Gastroesophageal sphincter (tissue), 4 donors: ENCODE measurements around the gene EFHD1. TPM values are rescaled to one million over a fixed set of nuclear protein-coding genes. Genes with fewer than 3 reads are reported as not detected.

ENCODE experiments used
- ATAC-seq: fragments of 150-250 bp; one replicate; pipeline ENCODE4 v1.9.1; 2016; ENCODE audit warnings: mild to moderate bottlenecking, moderate library complexity
- H3K27ac ChIP-seq, 4 donors: fragments of 200-600 bp; sonication (generic) in 3 of 4; 1 replicate in 3 of 4; 2 replicates in 1 of 4; pipeline ENCODE4 v1.5.1; 2016 to 2019
- H3K27me3 ChIP-seq: fragments of 200-600 bp; sonication (generic); one replicate; pipeline ENCODE4 v1.5.1; 2019
- H3K36me3 ChIP-seq, 2 donors: fragments of 200-600 bp; sonication (generic); one replicate each; pipeline ENCODE4 v1.5.1; 2019; ENCODE audit warnings: control low read depth in 1 of 2
- H3K4me1 ChIP-seq, 3 donors: fragments of 200-600 bp; sonication (generic); 1 replicate in 2 of 3; 2 replicates in 1 of 3; pipeline ENCODE4 v1.5.1; 2016 to 2019; ENCODE audit warnings: control low read depth in 2 of 3
- H3K4me3 ChIP-seq, 2 donors: fragments of 200-600 bp; sonication (generic); one replicate each; pipeline ENCODE4 v1.5.1; 2019; ENCODE audit warnings: mild to moderate bottlenecking in 1 of 2, moderate library complexity in 1 of 2
- H3K9me3 ChIP-seq, 3 donors: fragments of 200-600 bp; sonication (generic); one replicate each; pipeline ENCODE4 v1.5.1; 2017 to 2019; ENCODE audit warnings: control low read depth in 2 of 3
- CTCF ChIP-seq, 4 experiments: fragments of 200-600 bp in 2 of 4; fragments of 450-650 bp in 2 of 4; sonication (generic) in 1 of 4; IDR thresholded peaks; one replicate each; pipeline ENCODE4 v1.5.1; 2017 to 2019; ENCODE audit warnings: antibody characterized with exemption in 4 of 4, mild to moderate bottlenecking in 2 of 4, moderate library complexity in 2 of 4
- EP300 ChIP-seq: sonication (generic); formaldehyde crosslinking; IDR thresholded peaks from one replicate; pipeline ENCODE4 v1.6.1; 2017; ENCODE audit warnings: antibody characterized with exemption, mild to moderate bottlenecking
- POLR2A ChIP-seq, 2 donors: fragments of 450-650 bp; IDR thresholded peaks; one replicate each; pipeline ENCODE4 v1.6.1; 2017; ENCODE audit warnings: antibody characterized with exemption in 2 of 2, mild to moderate bottlenecking in 2 of 2, moderate library complexity in 1 of 2
- POLR2AphosphoS5 ChIP-seq: sonication (generic); formaldehyde crosslinking; IDR thresholded peaks from one replicate; pipeline ENCODE4 v1.6.1; 2017; ENCODE audit warnings: antibody characterized with exemption
- WGBS, 2 donors: methylation state at CpG; one replicate each; pipeline ENCODE4 v1.1.5; 2018; ENCODE audit warnings: low coverage in 1 of 2; 5-methylcytosine and 5-hydroxymethylcytosine counted together
- total RNA-seq, 4 donors: library from RNA; depleted of rRNA; stranded (reverse); fragments of >200 nt; gene quantifications; one replicate each; pipeline ENCODE4 v1.1.0, GENCODE V29; 2016

Gene EFHD1
- total RNA-seq, 4 donors from 2014 or later = 9.3 to 23.3 (median 17.5) TPM

- no peak for TF ChIP-seq POLR2A (IDR thresholded peaks at IDR 0.05)
- TF ChIP-seq CTCF (IDR thresholded peaks at IDR 0.05) = no peak
- TF ChIP-seq POLR2AphosphoS5 = no peak
- TF ChIP-seq EP300 = no peak
- Histone ChIP-seq H3K4me1 (no peaks in the 10 kb centered on the region), H3K4me3 (no peak overlapping the region), H3K27me3 (no peaks in the 10 kb centered on the region), H3K27ac (no peak overlapping the region), H3K9me3 (no peaks in the 10 kb centered on the region), H3K36me3 (no peaks in the 10 kb centered on the region)
- no peak for ATAC-seq
- WGBS, 2 donors = 54 to 66% methylated on average over 4 to 7 of the region's 7 CpGs
These were observed 24.9 kb downstream of the EFHD1 start for GRCh38 chr2:232658217-232658785.

- no peak for ATAC-seq
- no peaks in the 10 kb centered on the region for H3K9me3 ChIP-seq
- no peak overlapping the region for H3K27ac ChIP-seq
- TF ChIP-seq POLR2A (IDR thresholded peaks at IDR 0.05) (no peak), CTCF (IDR thresholded peaks at IDR 0.05) (no peak), EP300 (no peak), POLR2AphosphoS5 (no peak)
- no peaks in the 10 kb centered on the region for H3K36me3 ChIP-seq
- H3K4me1 ChIP-seq = no peaks in the 10 kb centered on the region
- WGBS, 2 donors = 75% methylated on average over 1 to 2 of the region's 2 CpGs
- no peak overlapping the region for H3K4me3 ChIP-seq
- no peaks in the 10 kb centered on the region for H3K27me3 ChIP-seq
These were observed 26.0 kb downstream of the EFHD1 start for GRCh38 chr2:232659359-232659758.

GRCh38 chr2:232662486-232663260, 29.3 kb downstream of the EFHD1 start:
- no peak for ATAC-seq
- Histone ChIP-seq H3K36me3 (no peaks in the 10 kb centered on the region), H3K9me3 (no peaks in the 10 kb centered on the region), H3K4me1 (no peaks in the 10 kb centered on the region), H3K4me3 (no peak overlapping the region), H3K27me3 (no peaks in the 10 kb centered on the region), H3K27ac (no peak overlapping the region)
- TF ChIP-seq EP300 (no peak), POLR2AphosphoS5 (no peak), POLR2A (IDR thresholded peaks at IDR 0.05) (no peak), CTCF (IDR thresholded peaks at IDR 0.05) (no peak)
- WGBS, 2 donors = 92 to 93% methylated on average over 7 to 12 of the region's 16 CpGs

GRCh38 chr2:232666051-232666805, 32.8 kb downstream of the EFHD1 start:
- WGBS, 2 donors = 62% methylated on average over 3 of the region's 7 CpGs; no CpG with 5 or more reads in 1 of the 2 donors
- no peak overlapping the region for H3K27ac ChIP-seq
- no peaks in the 10 kb centered on the region for H3K36me3 ChIP-seq
- no peaks in the 10 kb centered on the region for H3K27me3 ChIP-seq
- H3K9me3 ChIP-seq = no peaks in the 10 kb centered on the region
- ATAC-seq = no peak
- TF ChIP-seq POLR2A (IDR thresholded peaks at IDR 0.05) (no peak), EP300 (no peak), CTCF (IDR thresholded peaks at IDR 0.05) (no peak), POLR2AphosphoS5 (no peak)
- H3K4me1 ChIP-seq = peaks cover 0 to 13% (median 0%) of the 10 kb centered on the region in 3 donors
- H3K4me3 ChIP-seq = no peak overlapping the region
